Stimulated activated CD8-positive, alpha-beta memory T cell treated with anti-CD3 and anti-CD28 coated beads, Interleukin-4, amount 100 ng/mL, for 4 hours (primary cell): Measurements from ENCODE around the gene APOE.

ENCODE experiments used
- DNase-seq, 2 donors: peaks; one replicate each; pipeline ENCODE4 v3.0.0-alpha.2; 2020; ENCODE audit warnings: low read depth in 2 of 2, low spot score in 1 of 2

The APOE gene

GRCh38 chr19:44951179-44952159 is 45.9 kb downstream of the APOE start:
- peak; percentile 21 to 31 for DNase-seq

GRCh38 chr19:44954278-44954648 is 48.7 kb downstream of the APOE start:
- no peak for DNase-seq

- peak; percentile 92 for DNase-seq
Observed at GRCh38 chr19:44954649-44955504, 49.3 kb downstream of the APOE start, which contains the start of gene CLPTM1. CLPTM1 (plus strand) TSS chr19:44955380; CDS start chr19:44955396, 16 bp downstream.

- DNase-seq = no peak
Observed at GRCh38 chr19:44955505-44956439, 50.2 kb downstream of the APOE start.

- no peak for DNase-seq
Observed at GRCh38 chr19:44957526-44957925, 51.9 kb downstream of the APOE start.

GRCh38 chr19:44958090-44958489 is 52.5 kb downstream of the APOE start:
- no peak for DNase-seq
